NCI-H1105 treated with DMSO at 0.1 percent for 48 hours (cell line): ENCODE measurements around the gene SPSB3.
"Not testable (repeated sequence)": the region's sequence is repeated elsewhere in the genome, so short reads cannot be mapped to it uniquely, and the experiment has no call there.

Experiments used
- DNase-seq: peaks from one replicate; lab custom pipeline; 2025; lab: John Stamatoyannopoulos, UW

Gene SPSB3

GRCh38 chr16:1816396-1817275 lies 34.3 kb upstream of the SPSB3 start:
- no peak for DNase-seq

- no peak for DNase-seq
These were observed 33.1 kb upstream of the SPSB3 start for GRCh38 chr16:1815461-1815860.

GRCh38 chr16:1812732-1813163 lies 30.4 kb upstream of the SPSB3 start:
- peak; percentile 1 for DNase-seq

DNA sequence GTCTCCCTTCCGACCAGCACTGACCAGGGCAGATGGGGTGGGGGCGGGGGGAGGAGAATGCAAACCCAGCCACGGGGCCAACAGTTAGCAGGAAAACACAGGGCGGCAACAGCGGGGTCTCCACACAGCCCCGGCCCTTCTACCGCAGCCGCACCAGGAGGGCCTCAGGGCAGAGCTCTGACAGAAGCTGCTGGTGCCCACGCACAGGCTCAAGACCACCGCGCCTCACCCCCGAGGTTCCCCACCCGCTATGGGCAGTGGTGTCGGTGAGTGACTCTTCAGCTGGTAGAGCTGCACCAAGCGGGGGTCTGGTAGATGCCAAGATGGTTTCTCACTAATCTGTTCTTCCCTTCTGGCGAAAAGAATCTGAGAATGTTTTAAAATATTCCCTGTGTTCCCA lies 28.2 kb upstream of the SPSB3 start:
- no peak for DNase-seq

DNA sequence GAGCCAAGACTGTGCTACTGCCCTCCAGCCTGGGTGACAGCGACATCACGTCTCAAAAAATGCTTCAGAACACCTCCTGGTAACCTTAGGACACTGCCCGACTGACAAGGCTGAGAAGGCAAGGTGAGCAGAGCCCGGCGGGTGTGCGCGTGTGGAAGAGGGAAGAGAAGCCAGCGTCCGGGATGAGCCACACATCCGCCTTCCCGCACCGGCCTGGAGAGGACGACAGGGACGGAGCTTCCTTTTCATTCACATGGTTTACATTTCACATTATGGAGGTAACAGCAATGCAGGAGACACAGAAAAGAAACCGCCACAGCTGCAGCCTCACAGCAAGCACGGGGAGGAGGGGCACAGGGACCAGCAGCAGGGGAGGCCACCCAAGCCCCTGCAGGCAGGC lies 27.7 kb upstream of the SPSB3 start:
- DNase-seq, result no peak

DNA sequence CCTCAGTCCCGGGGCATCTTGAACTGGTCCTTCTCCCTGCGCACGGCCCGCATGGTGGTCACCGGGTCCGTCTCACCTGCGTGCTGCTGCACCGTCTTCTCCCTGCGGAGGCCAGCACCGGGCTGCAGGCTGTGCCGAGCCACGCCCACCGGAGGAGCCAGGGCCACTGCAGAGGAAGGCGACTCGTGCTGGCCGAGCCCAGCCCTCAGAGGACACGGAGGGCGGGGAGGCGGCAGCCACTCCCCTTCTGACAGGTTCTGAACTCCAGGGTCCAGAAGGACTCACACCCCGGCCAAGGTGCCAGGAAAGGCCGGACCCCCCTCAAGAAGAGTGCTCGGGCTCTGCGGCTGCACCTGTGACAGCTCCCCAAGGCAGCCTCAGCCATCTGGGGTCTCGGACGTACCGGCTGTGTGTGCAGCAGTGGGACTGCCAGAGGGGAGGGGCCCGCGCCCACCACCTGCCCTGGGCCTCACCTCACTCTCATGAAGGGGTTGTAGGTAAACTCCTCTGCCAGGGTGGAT lies 27.0 kb upstream of the SPSB3 start:
- no peak for DNase-seq

DNA sequence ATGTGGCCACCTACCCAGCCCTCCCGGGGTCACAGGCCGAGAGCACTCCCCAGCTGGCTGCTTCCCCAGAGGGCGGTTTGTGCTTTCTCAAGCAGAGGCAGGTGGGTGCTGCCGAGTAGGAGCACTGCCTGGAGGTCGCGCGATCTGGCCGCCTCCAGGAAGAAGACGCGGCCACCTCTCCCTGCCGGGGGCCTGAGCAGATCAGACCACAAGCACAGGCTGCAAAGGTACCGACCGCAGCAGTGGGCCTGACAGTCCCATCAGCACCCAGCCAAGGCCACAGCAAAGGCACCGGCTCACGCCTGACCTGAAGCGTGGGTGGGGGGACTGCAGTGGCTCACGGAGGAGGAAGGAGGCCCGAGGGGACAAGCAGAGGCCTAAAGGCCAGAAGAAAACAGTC lies 26.3 kb upstream of the SPSB3 start:
- DNase-seq, result no peak

GRCh38 chr16:1807626-1808025 lies 25.3 kb upstream of the SPSB3 start:
- no peak for DNase-seq

DNA sequence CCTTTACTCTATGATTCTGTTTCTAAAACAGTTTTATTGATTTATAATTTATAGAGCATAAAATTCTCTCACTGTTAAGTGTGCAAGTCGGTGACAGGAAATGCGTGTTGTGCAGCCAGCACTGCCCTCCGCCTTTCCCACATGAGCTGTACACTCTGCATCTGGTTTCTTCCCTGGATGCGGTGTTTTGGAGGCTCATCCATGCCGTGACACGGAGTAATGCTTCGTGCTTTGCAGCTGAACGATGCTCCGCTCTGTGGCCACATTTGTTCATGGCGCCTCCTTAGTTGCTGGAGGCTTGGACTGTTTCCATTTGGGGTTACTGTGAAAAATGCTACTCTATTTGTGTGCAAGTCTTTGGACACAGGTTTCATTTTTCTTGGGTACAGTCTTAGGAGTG lies 18.3 kb upstream of the SPSB3 start:
- DNase-seq, result no peak

DNA sequence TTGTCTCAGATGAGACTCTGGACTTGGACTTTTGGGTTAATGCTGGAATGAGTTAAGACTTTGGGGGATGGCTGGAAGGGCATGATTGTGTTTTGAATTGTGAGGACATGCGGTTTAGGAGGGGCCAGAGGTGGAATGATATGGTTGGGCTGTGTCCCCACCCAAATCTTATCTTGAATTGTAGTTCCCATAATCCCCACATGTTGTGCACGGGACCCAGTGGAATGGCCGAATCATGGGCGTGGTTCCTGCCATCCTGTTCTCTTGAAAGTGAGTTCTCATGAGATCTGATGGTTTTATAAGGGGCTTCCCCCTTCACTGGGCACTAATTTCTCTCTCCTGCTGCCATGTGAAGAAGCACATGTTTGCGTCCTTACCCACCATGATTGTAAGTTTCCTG lies 16.9 kb upstream of the SPSB3 start:
- DNase-seq, result not testable (repeated sequence)

GRCh38 chr16:1794908-1795666 lies 12.7 kb upstream of the SPSB3 start:
- no peak for DNase-seq

GRCh38 chr16:1794221-1794871 lies 12.0 kb upstream of the SPSB3 start:
- no peak for DNase-seq

- no peak for DNase-seq
These were observed 11.3 kb upstream of the SPSB3 start, which contains the start of gene IGFALS for GRCh38 chr16:1793578-1794220. TSS of gene IGFALS (minus strand) at chr16:1793705. CDS start at chr16:1793652, 53 bp downstream.

DNA sequence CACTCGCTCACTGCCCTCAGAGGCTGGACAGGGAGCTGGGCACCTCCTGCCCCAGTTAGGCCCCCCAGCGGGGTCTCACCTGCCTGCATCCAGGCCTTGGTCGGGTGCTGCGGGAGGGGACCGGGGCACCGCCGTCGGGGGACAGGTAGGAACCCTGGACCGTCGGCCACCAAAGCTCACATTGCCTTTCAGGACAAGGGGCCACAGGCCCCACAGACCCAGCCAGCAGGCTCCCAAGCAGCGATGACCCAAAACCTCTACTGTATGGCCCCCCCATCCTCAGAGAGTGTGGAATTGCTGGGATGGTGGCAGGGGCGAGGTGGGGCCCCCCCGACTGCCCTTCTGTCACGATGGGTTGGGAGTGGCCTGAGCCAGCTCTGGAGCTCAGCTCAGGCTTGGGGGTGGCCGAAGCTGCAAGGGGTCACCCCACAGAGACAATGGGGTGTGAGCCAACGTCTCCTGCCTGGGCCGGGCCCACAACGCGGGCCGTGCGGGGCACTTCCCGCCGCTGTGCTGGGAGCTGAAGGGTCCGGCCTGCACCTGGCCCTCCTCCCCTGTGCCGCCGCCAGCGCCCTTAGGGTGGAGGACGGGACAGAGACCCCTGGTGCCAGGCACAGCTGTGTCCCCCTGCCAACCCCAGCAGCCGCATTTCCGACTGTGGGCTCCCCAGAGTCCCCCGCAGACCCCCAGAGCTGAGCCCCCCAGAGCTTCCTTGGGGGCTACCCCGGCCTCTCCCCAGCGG lies 10.6 kb upstream of the SPSB3 start:
- no peak for DNase-seq

DNA sequence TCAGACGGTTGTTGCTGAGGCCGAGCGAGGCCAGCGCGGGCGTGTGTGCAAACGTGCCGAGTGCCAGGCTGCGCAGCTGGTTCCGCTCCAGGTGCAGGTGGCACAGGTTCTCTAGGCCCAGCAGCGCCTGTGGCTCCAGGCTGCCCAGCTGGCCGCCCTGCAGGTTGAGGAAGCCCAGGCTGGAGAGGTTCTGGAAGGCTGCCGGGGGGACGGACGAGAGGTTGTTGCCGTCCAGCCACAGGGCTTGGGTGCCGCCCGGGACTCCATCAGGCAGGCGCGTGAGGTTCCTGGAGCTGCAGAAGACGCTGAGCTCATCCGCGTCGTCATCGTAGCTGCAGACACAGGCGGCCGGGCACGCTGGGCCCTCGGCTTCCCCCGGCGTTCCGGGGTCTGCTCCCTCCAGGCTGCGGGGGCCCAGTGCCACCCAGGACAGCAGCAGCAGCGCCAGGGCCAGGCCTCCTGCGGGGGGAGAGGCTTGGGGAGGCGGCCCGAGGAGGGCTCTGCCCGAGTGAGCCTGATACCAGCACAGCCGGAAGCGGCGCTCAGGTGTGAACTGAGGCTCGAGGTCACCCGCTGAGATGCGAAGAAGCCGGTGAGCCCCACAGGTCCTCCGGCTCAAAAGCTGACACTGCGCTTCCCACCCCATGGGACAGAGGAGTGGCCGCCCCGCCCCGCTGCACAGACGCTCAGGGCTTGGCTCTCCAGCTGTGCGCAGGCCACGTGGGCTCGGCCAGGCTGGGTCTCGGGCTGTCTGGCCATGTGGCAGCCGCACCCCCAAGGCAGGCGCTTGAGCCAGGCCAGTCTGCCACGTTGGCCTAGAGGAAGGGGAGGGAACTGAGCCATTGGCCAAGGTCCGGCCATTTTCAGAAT lies 9.8 kb upstream of the SPSB3 start:
- DNase-seq, result no peak

DNA sequence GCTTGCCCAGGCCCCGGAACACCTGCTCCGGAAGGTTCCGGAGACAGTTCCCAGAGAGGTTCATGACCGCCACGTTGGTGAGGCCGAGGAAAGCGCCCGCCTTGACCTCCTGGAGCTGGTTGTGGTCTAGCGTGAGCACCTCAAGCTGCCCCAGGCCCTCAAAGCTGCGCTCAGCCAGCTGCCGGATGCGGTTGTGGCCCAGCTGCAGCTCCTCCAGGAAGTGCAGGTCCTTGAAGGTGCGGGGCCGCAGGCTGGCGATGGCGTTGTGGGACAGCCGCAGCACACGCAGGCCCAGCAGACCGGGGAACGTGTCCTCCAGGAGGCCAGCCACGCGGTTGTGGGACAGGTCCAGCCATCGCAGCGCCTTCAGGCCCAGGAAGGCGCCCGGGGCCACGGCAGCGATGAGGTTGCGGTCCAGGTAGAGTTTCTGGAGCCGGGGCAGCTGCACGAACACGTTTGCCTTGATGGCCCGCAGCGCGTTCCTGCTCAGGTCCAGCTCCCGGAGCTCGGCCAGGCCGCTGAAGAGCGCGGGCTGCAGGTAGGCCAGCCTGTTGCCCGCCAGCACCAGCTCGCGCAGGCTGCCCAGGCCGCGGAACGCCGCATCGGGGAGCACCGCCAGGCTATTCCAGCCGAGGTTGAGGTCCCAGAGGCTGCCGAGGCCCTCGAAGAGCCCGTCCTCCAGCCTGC lies 9.0 kb upstream of the SPSB3 start:
- no peak for DNase-seq

- DNase-seq, result no peak
These were observed 8.4 kb upstream of the SPSB3 start for GRCh38 chr16:1790611-1791255.

- DNase-seq, result no peak
These were observed 7.9 kb upstream of the SPSB3 start for GRCh38 chr16:1790261-1790610.

DNA sequence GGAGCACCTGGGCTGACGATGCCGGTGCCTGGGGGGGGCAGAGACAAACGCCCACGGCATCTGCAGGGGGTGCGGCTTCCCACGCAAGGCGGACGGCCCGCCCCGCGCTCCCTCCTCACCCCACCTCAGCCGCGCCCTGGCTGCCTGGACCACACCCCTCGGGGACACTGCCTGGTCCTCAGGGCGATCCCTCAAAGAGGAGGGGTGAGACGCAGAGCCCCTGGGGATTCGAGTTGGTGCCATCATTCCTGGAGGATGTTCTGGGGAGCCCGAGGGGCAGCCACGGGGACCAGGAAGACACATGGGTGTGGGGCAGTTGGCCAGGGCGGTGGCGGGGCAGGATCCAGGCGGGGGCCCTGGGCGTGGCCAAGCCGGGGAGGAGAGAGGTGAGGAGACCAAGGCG lies 7.3 kb upstream of the SPSB3 start:
- DNase-seq, result no peak
